HCT116 (cell line): ENCODE results near the gene TMEM141. TPM values are rescaled to one million over a fixed set of nuclear protein-coding genes. Genes with fewer than 3 reads are reported as not detected.
"Not testable (repeated sequence)": the region's sequence is repeated elsewhere in the genome, so short reads cannot be mapped to it uniquely, and the experiment has no call there.

ENCODE experiments used
- ATAC-seq: fragments of 200-7000 bp; cut with Tn5 transposase; 2 replicates; pipeline ENCODE4 v1.9.1; 2020; ENCODE audit warnings: mild to moderate bottlenecking, moderate library complexity
- BruUV-seq: library from RNA; stranded (reverse); fragments of 400-500 nt; replicated peaks from 2 replicates; lab custom pipeline; 2021; lab: Mats Ljungman, UMichigan
- CTCF ChIA-PET: fragments of 300-600 bp; sonication (Branson Sonifier 250); formaldehyde crosslinking; loops from one replicate; lab custom pipeline; 2021; ENCODE audit warnings: antibody characterized with exemption; lab: Charles Lee
- POLR2A ChIA-PET: fragments of 300-600, 350-600 bp; sonication (Branson Sonifier 250); formaldehyde crosslinking; loops from one replicate; lab custom pipeline; 2021; ENCODE audit warnings: antibody characterized with exemption; lab: Charles Lee
- RAD21 ChIA-PET, 2 experiments: fragments of 300-600 bp; sonication (Branson Sonifier 250); formaldehyde crosslinking; loops; one replicate each; lab custom pipeline; 2023; ENCODE audit warnings: low total read pairs in 2 of 2; ENCODE audit not compliant: uncharacterized antibody in 2 of 2, unreplicated experiment in 2 of 2, low non-redundant PET in 1 of 2; lab: Charles Lee
- DNase-seq: peaks from one replicate; pipeline ENCODE4 v3.0.0-alpha.2; 2010; ENCODE audit warnings: low read depth, low spot score
- H2AFZ ChIP-seq: fragments of 200-600 bp; shearing (Covaris generic), sonication (generic); 2 replicates; pipeline ENCODE4 v1.6.1; 2017; ENCODE audit warnings: low read depth, mixed run types, mixed read lengths, antibody characterized with exemption, low read length; ENCODE audit not compliant: poor library complexity, severe bottlenecking
- H3K27ac ChIP-seq: 2 replicates; pipeline ENCODE4 v1.5.1; 2012; ENCODE audit warnings: low read depth, low read length
- H3K27me3 ChIP-seq: fragments of 200-600 bp; sonication (generic); 2 replicates; pipeline ENCODE4 v1.6.1; 2016; ENCODE audit warnings: mixed run types, low read length, mixed read lengths; ENCODE audit not compliant: insufficient read depth
- H3K36me3 ChIP-seq, 2 experiments: fragments of 200-500 bp in 1 of 2; fragments of 200-600 bp in 1 of 2; sonication (Bioruptor generic) in 1 of 2; sonication (generic) in 1 of 2; 2 replicates each; pipeline versions ENCODE4 v1.5.1 to v1.6.1; 2014 to 2016; ENCODE audit warnings: low read length in 2 of 2, inconsistent platforms in 1 of 2, mixed read lengths in 1 of 2, mixed run types in 1 of 2; ENCODE audit not compliant: insufficient read depth in 2 of 2, control insufficient read depth in 1 of 2
- H3K4me1 ChIP-seq, 2 experiments: fragments of 200-600 bp in 1 of 2; sonication (generic) in 1 of 2; 2 replicates each; pipeline versions ENCODE4 v1.5.1 to v1.6.1; 2012 to 2017; ENCODE audit warnings: low read length in 2 of 2, inconsistent platforms in 1 of 2, mild to moderate bottlenecking in 1 of 2, mixed read lengths in 1 of 2, mixed run types in 1 of 2, moderate library complexity in 1 of 2; ENCODE audit not compliant: insufficient read depth in 2 of 2, control insufficient read depth in 1 of 2
- H3K4me2 ChIP-seq: fragments of 200-600 bp; sonication (generic); 2 replicates; pipeline ENCODE4 v1.6.1; 2017; ENCODE audit warnings: mixed run types, low read length, mixed read lengths
- H3K4me3 ChIP-seq, 2 experiments: fragments of 200-600 bp in 1 of 2; sonication (generic) in 1 of 2; replicated peaks in 1 of 2; 2 replicates each; pipeline ENCODE4 v1.5.1; 2011 to 2016; ENCODE audit warnings: low read length in 2 of 2, control low read depth in 1 of 2, low read depth in 1 of 2, mild to moderate bottlenecking in 1 of 2, mixed read lengths in 1 of 2, mixed run types in 1 of 2
- H3K79me2 ChIP-seq: fragments of 200-600 bp; sonication (generic); 2 replicates; pipeline ENCODE4 v1.6.1; 2017; ENCODE audit warnings: mild to moderate bottlenecking, mixed run types, low read length, moderate library complexity, mixed read lengths; ENCODE audit not compliant: insufficient read depth
- H3K9ac ChIP-seq: fragments of 200-600 bp; sonication (generic); 2 replicates; pipeline ENCODE4 v1.6.1; 2016; ENCODE audit warnings: low read length, mixed read lengths
- H3K9me2 ChIP-seq: fragments of 200-600 bp; sonication (generic), shearing (Covaris generic); 2 replicates; pipeline ENCODE4 v1.6.1; 2017; ENCODE audit warnings: mixed run types, mild to moderate bottlenecking, moderate library complexity; ENCODE audit not compliant: insufficient read depth
- H3K9me3 ChIP-seq, 2 experiments: fragments of 200-500 bp in 1 of 2; fragments of 200-600 bp in 1 of 2; sonication (Bioruptor generic) in 1 of 2; sonication (generic) in 1 of 2; 2 replicates each; pipeline ENCODE4 v1.6.1; 2014 to 2017; ENCODE audit warnings: low read length in 2 of 2, mixed read lengths in 2 of 2, inconsistent platforms in 1 of 2, low read depth in 1 of 2, mild to moderate bottlenecking in 1 of 2, mixed run types in 1 of 2, moderate library complexity in 1 of 2; ENCODE audit not compliant: control insufficient read depth in 1 of 2, insufficient read depth in 1 of 2
- H4K20me1 ChIP-seq: fragments of 200-600 bp; sonication (generic), shearing (Covaris generic); 2 replicates; pipeline ENCODE4 v1.6.1; 2017; ENCODE audit warnings: mixed run types, mild to moderate bottlenecking, moderate library complexity; ENCODE audit not compliant: insufficient read depth
- EGR1 ChIP-seq: IDR thresholded peaks from 2 replicates; pipeline ENCODE4 v1.6.1; 2012; ENCODE audit warnings: low read depth
- ELF1 ChIP-seq: IDR thresholded peaks from 2 replicates; pipeline ENCODE4 v1.6.1; 2012; ENCODE audit warnings: low read depth, borderline replicate concordance
- EZH2phosphoT487 ChIP-seq: fragments of 200-600 bp; IDR thresholded peaks from 2 replicates; pipeline ENCODE4 v1.6.1; 2018; ENCODE audit warnings: antibody characterized with exemption, borderline replicate concordance
- FOSL1 ChIP-seq: IDR thresholded peaks from 2 replicates; pipeline ENCODE4 v1.6.1; 2012; ENCODE audit warnings: low read depth
- SP1 ChIP-seq: IDR thresholded peaks from 2 replicates; pipeline ENCODE4 v1.6.1; 2012; ENCODE audit warnings: low read depth
- SRF ChIP-seq: IDR thresholded peaks from 2 replicates; pipeline ENCODE4 v1.6.1; 2012; ENCODE audit warnings: low read depth
- TCF7L2 ChIP-seq: IDR thresholded peaks from 2 replicates; pipeline ENCODE4 v1.7.0; 2011; ENCODE audit warnings: borderline replicate concordance, inconsistent platforms; ENCODE audit not compliant: insufficient read depth, insufficient read length; ENCODE audit errors: extremely low read depth
- ZFX ChIP-seq: fragments of 450-650 bp; IDR thresholded peaks from 2 replicates; pipeline ENCODE4 v1.6.1; 2017
- ZNF274 ChIP-seq: fragments of 200-500 bp; sonication (Bioruptor generic); IDR thresholded peaks from 2 replicates; pipeline ENCODE4 v1.6.1; 2014; ENCODE audit warnings: mild to moderate bottlenecking, low read depth, low read length, inconsistent platforms
- intact Hi-C: fragments of 100-400 bp; cut with micrococcal nuclease; formaldehyde crosslinking; loops from 2 replicates; pipeline ENCODE4 v1.10.0; 2022
- total RNA-seq: library from RNA; stranded (reverse); gene quantifications from one replicate; pipeline ENCODE4 v1.2.1, GENCODE V29; 2021; ENCODE audit not compliant: unreplicated experiment
- TF ChIP-seq, protein P1 (sequence below): IDR thresholded peaks from 2 replicates; pipeline ENCODE4 v1.6.1; 2012
- TF ChIP-seq, protein P2 (sequence below): IDR thresholded peaks from 2 replicates; pipeline ENCODE4 v1.6.1; 2011; ENCODE audit warnings: mild to moderate bottlenecking, low read length, moderate library complexity; ENCODE audit not compliant: insufficient replicate concordance; ENCODE audit errors: extremely low read depth
- TF ChIP-seq, protein P3 (sequence below): IDR thresholded peaks from 2 replicates; pipeline ENCODE4 v1.6.1; 2012

Gene TMEM141
- total RNA-seq, 1 experiment from 2014 or later, result 73.6 TPM

DNA sequence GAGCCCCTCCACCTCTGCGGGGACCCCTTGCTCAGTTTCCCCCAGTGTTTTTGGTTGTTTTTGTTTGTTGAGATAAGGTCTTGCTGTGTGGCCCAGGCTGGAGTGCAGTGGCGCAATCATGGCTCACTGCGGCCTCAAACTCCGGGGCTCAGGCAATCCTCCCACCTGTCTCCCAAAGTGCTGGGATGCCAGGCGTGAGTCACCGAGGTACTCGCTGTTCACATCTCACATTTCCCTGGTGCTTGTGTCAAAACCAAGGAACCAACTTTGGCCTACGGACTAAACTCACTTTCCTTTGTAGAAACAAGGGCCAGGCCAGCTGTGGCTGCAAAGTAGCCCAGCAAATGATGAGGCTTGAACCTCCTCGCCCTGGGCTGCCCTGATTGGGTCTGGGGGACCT lies 41.4 kb downstream of the TMEM141 start:
- Histone ChIP-seq H3K27ac (no peak overlapping the region), H3K9ac (no peak overlapping the region), H3K36me3 (peaks cover 3 to 13% of the 10 kb centered on the region in 2 experiments)
- no peak for ATAC-seq
- TF ChIP-seq EZH2phosphoT487 (no peak), FOSL1 (no peak), SP1 (no peak), ELF1 (no peak), TCF7L2 (no peak), SRF (no peak), ZNF274 (no peak), EGR1 (no peak), ZFX (no peak)
- TF ChIP-seq, protein P1, sequence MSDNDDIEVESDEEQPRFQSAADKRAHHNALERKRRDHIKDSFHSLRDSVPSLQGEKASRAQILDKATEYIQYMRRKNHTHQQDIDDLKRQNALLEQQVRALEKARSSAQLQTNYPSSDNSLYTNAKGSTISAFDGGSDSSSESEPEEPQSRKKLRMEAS, result no peak
- TF ChIP-seq, protein P2, sequence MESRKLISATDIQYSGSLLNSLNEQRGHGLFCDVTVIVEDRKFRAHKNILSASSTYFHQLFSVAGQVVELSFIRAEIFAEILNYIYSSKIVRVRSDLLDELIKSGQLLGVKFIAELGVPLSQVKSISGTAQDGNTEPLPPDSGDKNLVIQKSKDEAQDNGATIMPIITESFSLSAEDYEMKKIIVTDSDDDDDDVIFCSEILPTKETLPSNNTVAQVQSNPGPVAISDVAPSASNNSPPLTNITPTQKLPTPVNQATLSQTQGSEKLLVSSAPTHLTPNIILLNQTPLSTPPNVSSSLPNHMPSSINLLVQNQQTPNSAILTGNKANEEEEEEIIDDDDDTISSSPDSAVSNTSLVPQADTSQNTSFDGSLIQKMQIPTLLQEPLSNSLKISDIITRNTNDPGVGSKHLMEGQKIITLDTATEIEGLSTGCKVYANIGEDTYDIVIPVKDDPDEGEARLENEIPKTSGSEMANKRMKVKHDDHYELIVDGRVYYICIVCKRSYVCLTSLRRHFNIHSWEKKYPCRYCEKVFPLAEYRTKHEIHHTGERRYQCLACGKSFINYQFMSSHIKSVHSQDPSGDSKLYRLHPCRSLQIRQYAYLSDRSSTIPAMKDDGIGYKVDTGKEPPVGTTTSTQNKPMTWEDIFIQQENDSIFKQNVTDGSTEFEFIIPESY, result no peak
- TF ChIP-seq, protein P3, sequence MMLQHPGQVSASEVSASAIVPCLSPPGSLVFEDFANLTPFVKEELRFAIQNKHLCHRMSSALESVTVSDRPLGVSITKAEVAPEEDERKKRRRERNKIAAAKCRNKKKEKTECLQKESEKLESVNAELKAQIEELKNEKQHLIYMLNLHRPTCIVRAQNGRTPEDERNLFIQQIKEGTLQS, result no peak
- TF ChIP-seq, all 23 proteins: peak for 0
- ChIA-PET RAD21 (no interaction called here), POLR2A (no interaction called here), CTCF (interaction anchor here (0.6 kb wide), 1 partner anchor 13 kb away, joined by 3 read pairs; no protein-coding TSS in a partner anchor)
- H3K4me2 ChIP-seq, result no peak overlapping the region
- no peaks in the 10 kb centered on the region for H4K20me1 ChIP-seq
- intact Hi-C loops, result no loop called here
- BruUV-seq, result no TSS peak
- no peaks in the 10 kb centered on the region for H3K79me2 ChIP-seq
- no peaks in the 10 kb centered on the region for H3K27me3 ChIP-seq
- H3K4me1 ChIP-seq, result no peaks in the 10 kb centered on the region
- no peaks in the 10 kb centered on the region for H3K9me3 ChIP-seq
- H2AFZ ChIP-seq, result no peak overlapping the region
- no peaks in the 10 kb centered on the region for H3K9me2 ChIP-seq
- DNase-seq, result no peak
- no peak overlapping the region for H3K4me3 ChIP-seq

DNA sequence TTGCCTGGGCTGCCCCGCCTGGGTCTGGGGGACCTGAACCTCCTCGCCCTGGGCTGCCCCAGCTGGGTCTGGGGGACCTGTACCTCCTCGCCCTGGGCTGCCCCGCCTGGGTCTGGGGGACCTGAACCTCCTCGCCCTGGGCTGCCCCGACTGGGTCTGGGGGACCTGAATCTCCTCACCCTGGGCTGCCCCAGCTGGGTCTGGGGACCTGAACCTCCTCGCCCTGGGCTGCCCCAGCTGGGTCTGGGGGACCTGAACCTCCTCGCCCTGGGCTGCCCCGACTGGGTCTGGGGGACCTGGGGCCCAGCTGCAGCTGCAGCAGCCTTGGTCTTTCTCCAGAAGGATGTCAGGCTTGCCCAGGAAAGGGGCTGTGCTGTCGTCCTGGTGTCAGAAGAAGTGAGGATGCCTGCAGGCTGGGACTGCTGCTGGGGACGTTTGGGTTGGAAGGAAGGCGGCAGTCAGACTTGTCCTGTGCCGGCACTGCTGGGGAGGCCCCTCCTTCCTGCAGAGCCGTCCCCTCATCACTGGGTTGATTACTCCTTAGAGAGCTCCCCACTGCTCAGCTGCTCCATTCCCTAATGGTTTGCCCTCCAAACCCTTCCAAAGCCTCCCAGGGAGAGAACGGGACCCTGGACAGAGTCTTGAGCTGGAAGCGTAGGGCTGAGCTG lies 42.4 kb downstream of the TMEM141 start:
- RAD21 ChIA-PET, POLR2A ChIA-PET, H3K79me2 ChIP-seq, BruUV-seq, H3K27me3 ChIP-seq, H3K4me2 ChIP-seq, H3K9me3 ChIP-seq, ATAC-seq, H3K9ac ChIP-seq, H3K9me2 ChIP-seq, H3K4me1 ChIP-seq, H3K4me3 ChIP-seq, H4K20me1 ChIP-seq, intact Hi-C loops, H2AFZ ChIP-seq, DNase-seq, CTCF ChIA-PET, H3K27ac ChIP-seq: not testable (repeated sequence)
- H3K36me3 ChIP-seq, result peaks cover 3 to 13% of the 10 kb centered on the region in 2 experiments
